Measurements from ENCODE around the gene PPP2R5E. TPM values are rescaled to one million over a fixed set of nuclear protein-coding genes. Genes with fewer than 3 reads are reported as not detected.

The PPP2R5E gene
- total RNA-seq, 1 donor from 2014 or later = 43.7 TPM

GRCh38 chr14:63512861-63513260 lies 30.3 kb downstream of the PPP2R5E start:
- Mint-ChIP-seq H3K27ac (ENCODE audit: unreplicated experiment) (no peak overlapping the region), H3K36me3 (ENCODE audit: low read depth, unreplicated experiment) (no peaks in the 10 kb centered on the region)

GRCh38 chr14:63510538-63510937 lies 32.6 kb downstream of the PPP2R5E start:
- Mint-ChIP-seq H3K36me3 (ENCODE audit: low read depth, unreplicated experiment) (peaks cover 4% of the 10 kb centered on the region), H3K27me3 (ENCODE audit: unreplicated experiment) (peaks cover 4% of the 10 kb centered on the region)

More at GRCh38 chr14:63512861-63513260, 30.3 kb downstream of the PPP2R5E start:
- Mint-ChIP-seq H3K9me3 (ENCODE audit: unreplicated experiment) (no peaks in the 10 kb centered on the region), H3K4me1 (ENCODE audit: unreplicated experiment) (peaks cover 9% of the 10 kb centered on the region), H3K27me3 (ENCODE audit: unreplicated experiment) (peaks cover 4% of the 10 kb centered on the region), H3K4me3 (ENCODE audit: unreplicated experiment) (no peak overlapping the region)
- DNase-seq (ENCODE audit: low spot score) = no peak
- no peak for TF ChIP-seq CTCF (IDR thresholded peaks at IDR 0.05; ENCODE audit: unreplicated experiment)

DNA sequence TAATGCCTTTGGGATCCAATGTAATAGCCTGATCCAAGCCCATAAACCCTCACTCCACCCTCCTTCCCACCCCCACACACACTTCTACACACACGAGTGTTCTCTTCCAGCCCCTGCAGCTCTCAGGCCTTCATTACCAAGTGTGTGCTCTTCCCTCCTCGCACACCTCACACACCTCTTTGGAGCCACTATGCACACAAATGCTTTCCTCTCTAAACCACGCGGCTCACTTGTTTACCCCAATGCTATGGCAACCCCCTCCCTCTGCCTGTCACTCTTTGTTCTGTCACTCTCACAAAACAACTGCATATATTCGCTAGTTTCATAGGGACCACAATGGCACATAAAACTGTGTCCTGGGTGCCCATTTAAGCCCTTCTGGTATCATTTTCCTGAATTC lies 35.1 kb downstream of the PPP2R5E start:
- Mint-ChIP-seq H3K36me3 (ENCODE audit: low read depth, unreplicated experiment) (peaks cover 4% of the 10 kb centered on the region), H3K9me3 (ENCODE audit: unreplicated experiment) (no peaks in the 10 kb centered on the region), H3K4me3 (ENCODE audit: unreplicated experiment) (no peak overlapping the region), H3K27me3 (ENCODE audit: unreplicated experiment) (peaks cover 4% of the 10 kb centered on the region), H3K4me1 (ENCODE audit: unreplicated experiment) (no peaks in the 10 kb centered on the region), H3K27ac (ENCODE audit: unreplicated experiment) (peak overlapping the region; percentile 62)
- DNase-seq (ENCODE audit: low spot score) = no peak
- TF ChIP-seq CTCF (IDR thresholded peaks at IDR 0.05; ENCODE audit: unreplicated experiment) = no peak

More at GRCh38 chr14:63510538-63510937, 32.6 kb downstream of the PPP2R5E start:
- no peak for TF ChIP-seq CTCF (IDR thresholded peaks at IDR 0.05; ENCODE audit: unreplicated experiment)
- H3K4me1 Mint-ChIP-seq (ENCODE audit: unreplicated experiment) = peaks cover 9% of the 10 kb centered on the region
- no peak for DNase-seq (ENCODE audit: low spot score)
- peak overlapping the region; percentile 33 for H3K4me3 Mint-ChIP-seq (ENCODE audit: unreplicated experiment)
- H3K9me3 Mint-ChIP-seq (ENCODE audit: unreplicated experiment) = no peaks in the 10 kb centered on the region
- H3K27ac Mint-ChIP-seq (ENCODE audit: unreplicated experiment) = no peak overlapping the region

DNA sequence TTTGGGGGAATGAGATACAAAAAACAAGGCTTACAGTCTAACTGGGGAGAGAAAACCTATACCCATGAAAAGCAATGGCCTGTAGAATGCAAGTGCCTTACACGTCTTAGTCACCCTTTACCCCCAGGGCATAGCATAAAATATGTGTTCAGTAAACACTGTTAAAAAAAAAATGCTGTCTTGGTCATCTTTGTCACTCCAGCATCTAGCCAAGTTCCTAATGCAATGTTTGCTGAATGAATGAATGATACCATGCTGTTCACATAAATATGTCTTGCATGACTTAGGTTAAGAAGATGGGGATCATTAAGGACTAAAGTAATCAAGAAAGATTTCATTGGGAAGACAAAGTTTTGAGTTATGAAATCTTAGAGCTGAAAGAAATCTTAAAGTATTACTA lies 38.5 kb downstream of the PPP2R5E start:
- DNase-seq (ENCODE audit: low spot score) = no peak
- no peak overlapping the region for H3K27ac Mint-ChIP-seq (ENCODE audit: unreplicated experiment)
- no peak overlapping the region for H3K4me3 Mint-ChIP-seq (ENCODE audit: unreplicated experiment)
- H3K4me1 Mint-ChIP-seq (ENCODE audit: unreplicated experiment) = no peaks in the 10 kb centered on the region
- H3K27me3 Mint-ChIP-seq (ENCODE audit: unreplicated experiment) = peaks cover 4% of the 10 kb centered on the region
- no peak for TF ChIP-seq CTCF (IDR thresholded peaks at IDR 0.05; ENCODE audit: unreplicated experiment)
- H3K9me3 Mint-ChIP-seq (ENCODE audit: unreplicated experiment) = no peaks in the 10 kb centered on the region
- peaks cover 4% of the 10 kb centered on the region for H3K36me3 Mint-ChIP-seq (ENCODE audit: low read depth, unreplicated experiment)

DNA sequence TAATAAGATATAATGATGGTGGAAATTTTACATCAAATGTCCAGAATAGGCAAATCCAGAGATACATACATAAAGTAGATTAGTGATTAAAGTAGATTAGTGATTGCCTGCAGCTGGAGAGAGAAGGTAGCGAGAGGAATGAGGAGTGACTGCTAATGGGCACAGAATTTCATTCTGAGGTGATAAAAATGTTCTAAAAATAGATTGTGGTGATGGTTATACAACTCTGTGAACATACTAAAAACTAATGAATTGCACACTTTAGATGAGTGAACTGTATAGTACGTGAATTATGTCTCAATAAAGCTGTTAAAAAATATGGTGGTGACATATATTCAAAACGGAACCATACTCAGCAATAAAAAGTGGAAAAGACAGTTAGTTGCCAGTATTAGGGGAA lies 41.7 kb downstream of the PPP2R5E start:
- Mint-ChIP-seq H3K27me3 (ENCODE audit: unreplicated experiment) (no peaks in the 10 kb centered on the region), H3K4me3 (ENCODE audit: unreplicated experiment) (no peak overlapping the region), H3K36me3 (ENCODE audit: low read depth, unreplicated experiment) (peaks cover 2% of the 10 kb centered on the region), H3K27ac (ENCODE audit: unreplicated experiment) (no peak overlapping the region), H3K9me3 (ENCODE audit: unreplicated experiment) (no peaks in the 10 kb centered on the region), H3K4me1 (ENCODE audit: unreplicated experiment) (peaks cover 2% of the 10 kb centered on the region)
- no peak for DNase-seq (ENCODE audit: low spot score)
- no peak for TF ChIP-seq CTCF (IDR thresholded peaks at IDR 0.05; ENCODE audit: unreplicated experiment)

Measured in endothelial cell (in vitro differentiated cells).